Cardiac septum (tissue), 1 donor: ENCODE results near the gene DHRS13. TPM values are rescaled to one million over a fixed set of nuclear protein-coding genes. Genes with fewer than 3 reads are reported as not detected.
"Not testable (repeated sequence)": the region's sequence is repeated elsewhere in the genome, so short reads cannot be mapped to it uniquely, and the experiment has no call there.

Experiments used
- DNase-seq: peaks from one replicate; pipeline ENCODE4 v3.0.0-alpha.2; 2020; ENCODE audit warnings: low spot score
- intact Hi-C: fragments of 100-400 bp; cut with DNase I; formaldehyde crosslinking; loops from one replicate; pipeline ENCODE4 v1.14.0; 2022
- total RNA-seq: library from RNA; stranded (reverse); fragmentation: NEBNext Ultra II Directional; extraction: Animal tissue kit (Norgen Biotek cat#: 25700); gene quantifications from one replicate; pipeline ENCODE4 v1.2.1, GENCODE V29; 2021
- donor health status: DM: no; HTN: no; CAD: no.

The DHRS13 gene
- total RNA-seq, 1 donor from 2014 or later: 3.0 TPM

DNA sequence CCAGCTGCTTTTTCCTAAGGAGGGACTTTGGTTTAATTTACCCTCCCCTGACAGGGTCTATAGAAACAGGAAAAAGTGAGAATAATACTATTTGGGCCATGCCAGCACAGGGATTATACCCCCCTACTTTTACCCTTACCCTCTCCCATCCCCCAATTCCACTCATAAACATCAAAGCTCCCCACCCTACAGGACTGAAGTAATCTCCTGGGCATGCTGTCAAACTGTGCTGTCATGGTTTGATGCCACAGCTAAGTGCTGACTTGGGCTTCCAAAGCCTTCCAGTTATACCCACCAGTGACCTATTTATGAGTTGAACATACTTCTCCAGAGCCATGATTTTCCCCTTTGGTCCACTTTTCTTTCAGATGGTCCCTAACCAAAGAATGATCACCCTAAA is 35.7 kb upstream of the DHRS13 start:
- intact Hi-C loops: no loop called here
- no peak for DNase-seq

DNA sequence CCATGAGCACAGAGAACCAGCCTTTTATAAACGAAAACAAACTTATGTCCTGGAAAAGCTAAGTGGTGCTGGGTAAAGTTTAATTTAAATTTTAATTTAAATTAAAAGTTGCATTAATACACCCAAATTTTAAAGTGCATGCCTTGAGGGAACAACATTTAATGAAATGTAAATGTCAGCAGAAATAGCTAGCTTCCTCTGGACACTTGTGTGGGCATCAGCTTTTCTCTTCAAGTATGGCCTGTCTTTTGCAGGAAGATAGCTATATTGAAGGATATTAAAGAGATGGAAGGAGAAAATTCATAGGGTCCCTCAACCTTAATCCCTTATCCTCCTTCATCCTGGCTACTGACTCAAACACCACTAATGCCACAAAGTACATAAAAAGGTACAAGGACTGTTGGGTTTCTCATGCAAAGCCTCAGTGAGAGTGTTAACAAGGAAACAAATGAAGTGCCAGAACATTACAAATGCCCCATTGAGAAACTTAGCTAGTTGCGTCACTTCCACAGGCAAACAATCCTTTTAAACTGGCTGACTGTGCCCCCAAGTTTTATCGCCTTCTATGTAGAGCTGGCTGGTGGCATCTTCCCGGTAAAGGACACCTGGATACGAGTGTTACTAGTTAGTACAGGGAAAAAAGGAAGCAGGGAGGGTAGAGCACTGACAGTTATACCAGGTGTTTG is 34.3 kb upstream of the DHRS13 start:
- intact Hi-C loops: no loop called here
- no peak for DNase-seq

DNA sequence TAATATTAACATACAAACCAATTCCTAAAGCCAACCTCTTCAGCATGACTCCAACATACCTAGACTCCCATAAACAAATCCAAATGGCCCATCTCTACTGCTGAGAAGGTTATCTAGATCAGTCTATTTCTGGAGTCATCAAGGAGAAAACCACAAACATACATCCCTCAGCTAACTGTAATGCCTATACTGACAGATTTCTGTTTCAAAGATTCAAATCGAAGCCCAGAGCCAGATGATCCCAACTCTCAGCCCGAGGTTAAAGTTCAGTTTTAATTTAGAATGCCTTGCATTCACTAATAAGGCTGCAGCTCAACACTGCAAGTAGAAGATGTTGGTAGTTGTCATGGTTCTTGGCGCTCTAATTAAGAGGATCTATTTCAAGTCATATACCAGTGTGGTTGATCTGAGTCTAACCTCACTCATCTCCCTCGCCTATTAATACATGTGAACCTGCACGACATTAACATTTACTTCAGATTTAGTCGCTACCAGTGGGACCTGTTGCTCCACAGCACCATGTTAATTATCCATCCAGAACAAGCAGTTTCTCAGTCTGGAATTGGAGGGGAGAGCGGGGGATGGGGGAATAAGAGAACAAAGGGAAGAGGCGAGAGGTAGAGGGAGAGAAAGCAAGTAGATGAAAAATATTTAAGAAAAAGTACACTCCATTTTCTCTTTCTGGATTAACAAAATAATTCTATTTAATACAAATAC is 33.0 kb upstream of the DHRS13 start:
- intact Hi-C loops: no loop called here
- DNase-seq: no peak

DNA sequence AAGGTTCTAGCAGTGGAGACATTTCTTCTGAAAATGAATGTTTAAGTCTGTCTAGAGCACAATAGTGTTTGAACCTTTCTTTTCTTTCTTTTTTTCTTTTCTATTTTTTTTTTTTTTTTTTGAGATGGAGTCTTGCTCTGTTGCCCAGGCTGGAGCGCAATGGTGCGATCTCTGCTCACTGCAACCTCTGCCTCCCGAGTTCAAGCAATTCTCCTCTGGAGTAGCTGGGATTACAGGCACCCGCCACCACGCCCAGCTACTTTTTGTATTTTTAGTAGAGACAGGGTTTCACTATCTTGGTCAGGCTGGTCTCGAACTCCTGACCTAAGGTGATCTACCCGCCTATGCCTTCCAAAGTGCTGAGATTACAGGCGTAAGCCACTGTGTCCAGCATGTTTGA is 31.6 kb upstream of the DHRS13 start:
- intact Hi-C loops, DNase-seq: not testable (repeated sequence)

DNA sequence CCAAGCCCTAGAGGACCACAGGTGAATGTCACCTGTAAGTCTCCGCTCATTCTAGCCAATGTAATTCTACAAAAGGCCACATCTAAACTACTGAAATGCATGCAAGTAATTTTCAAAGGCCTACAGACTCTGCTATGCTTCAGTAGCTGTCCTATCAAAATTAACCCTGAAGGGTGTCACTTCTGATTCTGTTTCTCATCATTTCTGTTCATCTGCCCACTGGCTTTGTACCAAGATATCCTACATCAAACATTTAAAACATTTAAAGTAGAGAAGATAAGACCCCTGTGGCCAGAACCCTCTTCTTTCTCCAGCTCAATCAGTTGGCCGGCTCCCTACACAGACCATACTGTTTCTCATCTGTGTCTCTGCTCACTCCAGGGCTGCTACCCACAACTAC is 26.9 kb upstream of the DHRS13 start:
- intact Hi-C loops: no loop called here
- DNase-seq: no peak

DNA sequence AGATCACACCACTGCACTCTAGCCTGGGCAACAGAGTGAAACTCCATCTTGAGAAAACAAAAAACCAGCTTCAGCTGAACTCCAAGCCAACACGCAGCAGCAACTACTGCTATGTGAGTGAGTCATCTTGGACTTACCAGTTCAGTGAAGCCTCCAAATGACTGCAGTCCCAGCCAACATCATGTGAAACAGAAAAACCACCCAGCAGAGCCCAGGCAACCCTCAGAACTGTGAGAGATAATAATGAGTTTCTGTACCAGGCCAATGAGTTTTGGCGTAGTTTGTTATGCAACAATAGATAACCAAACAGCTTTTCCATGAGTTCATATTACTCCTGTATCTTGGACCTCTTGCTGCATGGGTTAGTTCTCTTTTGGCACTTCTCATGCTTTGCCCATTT is 25.2 kb upstream of the DHRS13 start:
- intact Hi-C loops: no loop called here
- DNase-seq: no peak

DNA sequence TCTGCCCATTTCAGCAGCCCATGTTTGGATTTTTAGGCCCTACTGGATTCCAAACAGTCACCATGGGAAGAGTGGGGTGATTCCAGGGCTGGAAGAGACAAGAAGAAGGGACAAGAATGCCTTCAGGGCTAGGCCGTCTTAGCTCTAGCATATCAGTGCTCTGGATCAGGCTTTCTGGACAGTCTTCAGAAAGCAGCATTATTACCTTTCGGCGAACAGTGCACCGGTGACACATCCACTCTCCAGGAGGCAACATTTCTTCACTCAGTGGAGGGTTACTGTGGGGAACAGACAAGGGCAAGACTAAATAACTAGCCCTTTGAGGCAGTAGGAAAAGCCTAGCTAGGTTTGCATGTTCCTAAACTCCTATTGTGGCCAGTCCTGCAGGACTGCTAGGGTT is 23.9 kb upstream of the DHRS13 start:
- no peak for DNase-seq
- intact Hi-C loops: no loop called here

DNA sequence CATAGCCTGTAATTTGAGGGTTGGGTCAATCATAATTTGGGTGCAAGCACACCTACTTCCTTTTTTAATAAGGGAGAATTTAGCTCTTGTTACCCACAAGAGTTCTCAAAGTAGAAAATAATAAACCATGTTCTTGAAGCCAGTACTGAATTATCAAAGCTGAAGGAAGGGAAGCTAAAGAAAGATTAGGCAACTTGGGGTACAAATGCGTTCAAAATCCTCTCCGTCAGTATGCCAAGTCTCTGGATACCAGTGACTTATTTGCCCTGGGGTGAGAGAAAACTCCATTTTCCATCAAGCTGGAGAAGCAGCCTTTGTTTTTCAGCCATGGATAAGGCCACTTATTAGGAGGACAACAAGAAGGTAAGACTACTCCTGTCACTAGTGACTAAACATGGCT is 23.5 kb upstream of the DHRS13 start:
- no peak for DNase-seq
- intact Hi-C loops: no loop called here

DNA sequence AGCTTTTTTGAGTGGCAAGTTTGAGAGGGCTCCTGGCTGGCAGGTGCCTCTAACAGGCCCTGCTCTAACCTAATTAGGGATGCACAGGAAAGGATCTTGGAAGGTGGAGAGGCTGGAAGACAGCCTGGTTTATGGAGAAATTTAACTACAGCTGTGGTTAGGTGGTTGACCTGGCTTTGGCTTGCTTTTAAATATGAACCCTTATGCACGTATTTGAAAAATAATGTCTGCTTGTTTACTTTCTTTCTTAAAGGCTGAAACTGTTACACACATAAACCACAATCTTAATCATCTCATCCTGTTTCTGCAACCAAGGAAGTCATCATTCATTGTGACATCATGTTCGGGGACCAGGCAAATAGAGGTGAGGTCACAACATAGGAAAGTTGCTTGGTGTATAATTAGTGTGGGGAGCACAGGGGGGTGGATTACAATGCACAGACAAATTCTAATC is 23.1 kb upstream of the DHRS13 start:
- intact Hi-C loops: no loop called here

DNA sequence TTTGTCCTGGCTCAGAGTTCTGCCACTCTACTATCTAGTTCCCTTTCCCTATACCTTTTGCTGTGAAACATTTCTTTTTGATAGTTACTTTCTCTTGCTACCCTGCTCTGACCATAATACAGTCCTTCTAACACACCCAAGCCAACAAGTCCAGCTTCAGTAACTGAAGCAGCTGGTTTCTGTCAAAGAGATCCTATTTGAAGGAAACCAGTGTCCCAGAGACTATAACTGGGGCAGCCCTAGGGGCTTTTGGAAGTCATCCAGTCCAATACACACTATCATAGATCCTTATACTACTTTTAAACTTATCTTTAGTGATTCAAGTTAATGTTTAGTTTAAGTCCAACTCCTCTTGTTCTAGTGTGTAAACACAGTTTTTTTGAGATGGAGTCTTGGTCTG is 17.3 kb upstream of the DHRS13 start:
- intact Hi-C loops: no loop called here
- DNase-seq: no peak

More for the DNA sequence above, 23.1 kb upstream of the DHRS13 start:
- no peak for DNase-seq

DNA sequence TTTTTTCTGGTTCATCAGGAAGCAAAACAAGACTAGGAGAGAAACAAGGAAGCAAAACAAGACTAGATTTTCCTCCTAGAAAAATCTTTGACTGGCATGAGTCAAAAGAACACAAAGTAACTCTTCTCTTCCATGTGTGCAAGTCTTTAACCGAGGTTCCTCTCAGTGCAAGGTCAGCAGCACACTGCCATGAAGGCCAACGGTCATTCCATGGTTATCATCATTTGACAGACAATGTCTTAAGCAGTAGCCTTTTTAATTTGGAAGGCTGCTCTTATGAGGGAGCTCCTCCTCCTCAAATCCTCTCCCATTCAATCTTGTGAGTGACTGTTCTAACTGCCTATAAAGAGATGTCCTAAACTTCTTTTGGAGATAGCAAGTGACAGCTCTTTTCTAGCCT is 15.4 kb upstream of the DHRS13 start:
- intact Hi-C loops: loop anchor here (5.0 kb wide), 1 partner anchor 156 kb away; no protein-coding TSS in a partner anchor
- DNase-seq: no peak

DNA sequence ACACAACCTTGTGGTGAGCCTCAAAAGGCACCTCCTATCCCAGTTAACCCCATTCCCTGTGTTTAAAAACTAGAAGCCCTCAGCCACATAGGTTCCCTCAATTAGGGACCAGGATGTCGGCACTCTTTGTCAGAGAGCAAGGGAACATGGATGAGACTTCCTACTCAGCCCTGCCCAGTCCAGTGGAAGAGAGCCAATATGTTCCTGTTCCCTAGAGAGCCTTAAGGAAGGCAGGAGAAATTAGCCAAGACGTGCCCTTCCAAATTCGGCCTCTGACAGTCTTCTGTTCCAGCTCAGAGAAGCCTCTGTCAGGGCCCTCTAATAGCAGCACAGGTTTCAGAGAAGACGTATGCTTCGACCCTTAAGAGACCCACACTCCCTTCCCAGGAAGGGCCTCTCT is 14.6 kb upstream of the DHRS13 start:
- no peak for DNase-seq
- intact Hi-C loops: loop anchor here (5.0 kb wide), 1 partner anchor 155 kb away; no protein-coding TSS in a partner anchor

DNA sequence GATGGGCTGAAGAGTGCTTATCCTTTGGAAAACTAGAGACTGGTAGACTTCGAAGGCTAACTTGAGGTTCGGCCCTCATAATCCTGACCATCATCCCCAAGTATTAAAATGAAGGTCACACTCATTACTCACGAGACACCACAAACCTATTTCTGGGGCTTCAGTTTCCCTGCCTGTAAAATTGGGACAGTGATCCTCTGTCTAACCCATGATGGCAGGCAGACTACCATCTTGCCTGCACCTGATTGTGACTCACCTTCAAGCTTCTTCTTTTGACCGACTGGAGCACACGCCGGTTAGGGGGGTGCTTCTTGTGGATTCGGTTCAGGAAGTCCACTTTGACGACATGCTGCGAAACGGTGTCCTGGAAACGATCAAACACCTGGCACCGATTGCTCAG is 14.2 kb upstream of the DHRS13 start:
- no peak for DNase-seq
- intact Hi-C loops: loop anchor here (5.0 kb wide), 1 partner anchor 155 kb away; no protein-coding TSS in a partner anchor

DNA sequence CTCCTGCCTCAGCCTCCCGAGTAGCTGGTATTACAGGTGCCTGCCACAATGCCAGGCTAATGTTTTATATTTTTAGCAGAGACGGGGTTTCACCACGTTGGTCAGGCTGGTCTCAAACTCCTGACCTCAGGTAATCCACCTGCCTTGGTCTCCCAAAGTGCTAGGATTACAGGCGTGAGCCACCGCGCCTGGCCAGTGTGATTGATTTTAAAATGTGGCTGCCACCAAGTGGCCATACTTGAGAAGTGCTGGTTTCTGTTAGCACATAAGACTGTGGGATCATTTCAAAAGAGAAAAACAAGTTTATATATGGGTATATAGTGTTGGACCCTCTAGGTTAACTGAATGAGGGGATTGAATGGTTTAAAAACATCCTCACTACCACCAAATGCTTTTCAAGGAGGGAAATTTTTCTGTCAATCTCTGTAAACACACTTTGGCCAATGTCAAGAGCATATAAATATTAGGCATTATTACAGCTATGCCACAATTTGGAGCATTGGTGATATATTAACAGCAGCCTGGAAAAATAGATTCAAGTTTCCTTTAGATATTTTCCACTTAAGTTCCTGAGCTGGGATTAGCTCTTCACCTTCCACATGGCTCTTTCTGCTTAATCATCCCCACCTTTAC is 13.5 kb upstream of the DHRS13 start:
- intact Hi-C loops: loop anchor here (5.0 kb wide), 1 partner anchor 154 kb away; no protein-coding TSS in a partner anchor
- DNase-seq: peak; percentile 81

DNA sequence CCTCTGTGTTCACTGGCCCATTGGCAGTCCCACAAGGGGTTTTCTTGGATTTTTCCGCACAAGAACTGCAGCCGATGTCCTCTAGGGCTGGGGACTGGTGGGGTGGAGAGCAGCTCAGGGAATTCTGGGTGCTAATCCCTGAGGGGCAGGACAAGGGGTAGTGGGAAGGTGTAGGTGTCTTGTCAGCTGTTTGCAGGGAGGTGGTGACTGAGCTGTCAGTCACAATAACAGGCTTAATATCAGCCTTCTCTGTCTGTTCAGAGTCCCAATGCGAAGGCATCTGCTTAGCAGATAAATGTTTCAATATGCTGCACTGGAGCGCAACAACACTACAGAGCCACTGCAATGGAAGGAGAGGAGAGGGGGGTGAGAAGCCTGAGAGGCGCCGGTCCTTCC is 10.1 kb upstream of the DHRS13 start:
- DNase-seq: no peak
- intact Hi-C loops: no loop called here

DNA sequence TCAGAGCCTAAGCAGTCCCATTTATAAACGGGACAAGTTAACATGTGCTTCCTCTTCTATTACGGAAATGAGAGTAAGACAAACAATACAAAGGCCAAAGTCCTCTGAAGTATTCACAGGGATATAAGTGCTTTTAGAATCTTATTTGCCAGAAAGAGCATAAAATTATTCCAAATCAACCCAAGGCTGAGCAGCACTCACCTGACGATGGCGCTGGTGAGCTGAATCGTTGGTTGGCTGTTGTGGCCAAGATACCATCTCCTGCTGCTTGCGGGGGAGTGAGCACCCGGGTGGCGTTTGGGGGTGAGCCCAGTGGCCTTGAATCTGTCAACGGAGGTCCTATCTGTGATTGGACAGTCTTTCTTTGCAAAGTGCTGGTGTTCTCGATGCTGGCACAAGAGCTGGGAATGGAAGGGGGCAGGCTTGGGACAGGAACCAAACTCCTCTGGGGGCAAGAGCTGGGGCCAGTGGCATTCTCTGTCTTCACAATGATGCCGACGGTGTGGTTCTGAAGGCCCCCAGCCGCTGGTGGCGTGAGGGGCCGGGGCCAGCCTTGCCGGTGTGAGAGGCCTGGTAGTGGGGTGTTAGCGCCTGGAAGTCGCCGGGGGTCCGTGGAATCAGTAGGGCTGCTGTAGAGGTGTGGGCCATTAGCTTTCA is 9.5 kb upstream of the DHRS13 start:
- no peak for DNase-seq
- intact Hi-C loops: no loop called here

DNA sequence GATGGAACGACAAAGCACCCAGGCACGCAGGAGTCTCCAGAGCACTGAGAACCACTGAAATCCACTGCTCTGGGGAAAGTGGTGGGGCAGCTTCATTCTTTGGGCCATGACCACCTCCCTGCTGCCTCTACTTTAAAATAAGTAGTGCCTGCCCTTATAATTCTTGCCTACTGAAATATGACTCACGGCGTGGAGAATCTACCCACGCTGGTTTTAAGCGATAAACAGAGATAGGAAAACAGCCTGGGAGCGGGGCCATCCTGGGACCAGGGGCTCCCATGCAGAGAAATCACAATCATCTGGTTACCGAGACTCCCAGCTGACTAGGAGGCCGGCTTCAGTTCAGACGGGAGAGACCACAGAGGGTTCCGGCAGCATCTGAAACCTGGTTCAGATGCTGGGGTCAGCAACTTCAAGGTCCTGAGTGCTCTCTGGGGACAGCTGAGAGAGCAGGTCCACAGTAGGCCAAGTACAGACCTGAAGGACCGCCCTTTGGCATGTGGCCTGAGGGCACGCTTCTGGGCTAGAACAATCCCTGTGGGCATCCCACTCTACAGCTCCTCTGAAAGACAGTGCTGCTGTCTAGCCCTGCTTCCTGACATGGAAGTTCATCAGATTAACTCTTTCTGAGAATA is 8.6 kb upstream of the DHRS13 start:
- intact Hi-C loops: no loop called here
- DNase-seq: no peak

DNA sequence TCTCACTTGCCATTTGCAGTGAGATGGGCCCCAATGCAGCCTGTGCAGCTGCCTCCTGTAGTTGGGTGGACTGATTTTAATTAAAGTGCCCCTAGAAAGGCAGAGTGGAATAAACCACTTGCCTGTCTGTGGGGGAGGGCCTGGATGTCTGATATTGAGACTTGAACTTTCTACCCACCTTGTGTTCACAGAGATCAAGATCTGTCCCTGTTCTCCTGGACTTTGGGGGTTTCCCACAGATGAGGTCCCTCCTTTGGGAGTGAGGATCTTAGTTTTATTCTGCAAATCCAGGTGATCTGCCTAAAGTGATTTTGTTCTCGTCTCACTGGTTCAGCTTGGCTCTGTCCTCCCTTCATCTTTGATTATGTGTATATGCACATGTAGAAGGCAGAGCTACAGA is 7.7 kb upstream of the DHRS13 start:
- no peak for DNase-seq
- intact Hi-C loops: no loop called here

DNA sequence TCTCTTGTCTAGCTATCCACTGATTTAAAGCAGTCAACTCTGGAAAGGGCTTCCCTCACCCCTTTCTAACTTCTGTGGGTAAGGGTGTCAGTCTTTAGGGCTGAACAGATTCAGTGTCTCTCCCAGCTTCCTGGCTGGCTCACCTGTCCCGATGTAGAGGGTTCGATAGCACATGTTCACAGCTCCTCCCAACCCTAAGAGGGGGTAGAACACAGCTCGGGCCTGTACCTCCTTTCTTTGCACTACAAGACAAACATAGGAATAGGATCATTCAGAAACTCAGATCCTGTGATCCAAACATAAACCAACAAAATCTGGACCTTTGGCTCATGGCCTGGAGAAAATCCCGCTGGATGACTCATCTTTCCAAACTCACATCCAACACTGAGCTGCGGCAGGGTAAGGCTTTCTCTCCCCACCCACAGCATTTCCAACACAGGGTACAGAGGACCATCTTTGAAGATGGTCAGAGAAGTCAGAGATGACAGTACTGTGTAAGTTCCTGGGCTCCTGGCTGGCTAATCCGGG is 5.8 kb upstream of the DHRS13 start:
- DNase-seq: no peak
- intact Hi-C loops: no loop called here
